HCT116 (cell line): ENCODE data around the gene VEPH1. TPM values are rescaled to one million over a fixed set of nuclear protein-coding genes. Genes with fewer than 3 reads are reported as not detected.
A peak's percentile ranks its signal among the peaks of the same experiment; 100 is the strongest.

Source experiments
- ATAC-seq: fragments of 200-7000 bp; cut with Tn5 transposase; 2 replicates; pipeline ENCODE4 v1.9.1; 2020; ENCODE audit warnings: mild to moderate bottlenecking, moderate library complexity
- BruUV-seq: library from RNA; stranded (reverse); fragments of 400-500 nt; replicated peaks from 2 replicates; lab custom pipeline; 2021; lab: Mats Ljungman, UMichigan
- CTCF ChIA-PET: fragments of 300-600 bp; sonication (Branson Sonifier 250); formaldehyde crosslinking; loops from one replicate; lab custom pipeline; 2021; ENCODE audit warnings: antibody characterized with exemption; lab: Charles Lee
- POLR2A ChIA-PET: fragments of 300-600, 350-600 bp; sonication (Branson Sonifier 250); formaldehyde crosslinking; loops from one replicate; lab custom pipeline; 2021; ENCODE audit warnings: antibody characterized with exemption; lab: Charles Lee
- RAD21 ChIA-PET, 2 experiments: fragments of 300-600 bp; sonication (Branson Sonifier 250); formaldehyde crosslinking; loops; one replicate each; lab custom pipeline; 2023; ENCODE audit warnings: low total read pairs in 2 of 2; ENCODE audit not compliant: uncharacterized antibody in 2 of 2, unreplicated experiment in 2 of 2, low non-redundant PET in 1 of 2; lab: Charles Lee
- DNase-seq: peaks from one replicate; pipeline ENCODE4 v3.0.0-alpha.2; 2010; ENCODE audit warnings: low read depth, low spot score
- H2AFZ ChIP-seq: fragments of 200-600 bp; shearing (Covaris generic), sonication (generic); 2 replicates; pipeline ENCODE4 v1.6.1; 2017; ENCODE audit warnings: low read depth, mixed run types, mixed read lengths, antibody characterized with exemption, low read length; ENCODE audit not compliant: poor library complexity, severe bottlenecking
- H3K27ac ChIP-seq: 2 replicates; pipeline ENCODE4 v1.5.1; 2012; ENCODE audit warnings: low read depth, low read length
- H3K27me3 ChIP-seq: fragments of 200-600 bp; sonication (generic); 2 replicates; pipeline ENCODE4 v1.6.1; 2016; ENCODE audit warnings: mixed run types, low read length, mixed read lengths; ENCODE audit not compliant: insufficient read depth
- H3K36me3 ChIP-seq, 2 experiments: fragments of 200-500 bp in 1 of 2; fragments of 200-600 bp in 1 of 2; sonication (Bioruptor generic) in 1 of 2; sonication (generic) in 1 of 2; 2 replicates each; pipeline versions ENCODE4 v1.5.1 to v1.6.1; 2014 to 2016; ENCODE audit warnings: low read length in 2 of 2, inconsistent platforms in 1 of 2, mixed read lengths in 1 of 2, mixed run types in 1 of 2; ENCODE audit not compliant: insufficient read depth in 2 of 2, control insufficient read depth in 1 of 2
- H3K4me1 ChIP-seq, 2 experiments: fragments of 200-600 bp in 1 of 2; sonication (generic) in 1 of 2; 2 replicates each; pipeline versions ENCODE4 v1.5.1 to v1.6.1; 2012 to 2017; ENCODE audit warnings: low read length in 2 of 2, inconsistent platforms in 1 of 2, mild to moderate bottlenecking in 1 of 2, mixed read lengths in 1 of 2, mixed run types in 1 of 2, moderate library complexity in 1 of 2; ENCODE audit not compliant: insufficient read depth in 2 of 2, control insufficient read depth in 1 of 2
- H3K4me2 ChIP-seq: fragments of 200-600 bp; sonication (generic); 2 replicates; pipeline ENCODE4 v1.6.1; 2017; ENCODE audit warnings: mixed run types, low read length, mixed read lengths
- H3K4me3 ChIP-seq, 2 experiments: fragments of 200-600 bp in 1 of 2; sonication (generic) in 1 of 2; replicated peaks in 1 of 2; 2 replicates each; pipeline ENCODE4 v1.5.1; 2011 to 2016; ENCODE audit warnings: low read length in 2 of 2, control low read depth in 1 of 2, low read depth in 1 of 2, mild to moderate bottlenecking in 1 of 2, mixed read lengths in 1 of 2, mixed run types in 1 of 2
- H3K79me2 ChIP-seq: fragments of 200-600 bp; sonication (generic); 2 replicates; pipeline ENCODE4 v1.6.1; 2017; ENCODE audit warnings: mild to moderate bottlenecking, mixed run types, low read length, moderate library complexity, mixed read lengths; ENCODE audit not compliant: insufficient read depth
- H3K9ac ChIP-seq: fragments of 200-600 bp; sonication (generic); 2 replicates; pipeline ENCODE4 v1.6.1; 2016; ENCODE audit warnings: low read length, mixed read lengths
- H3K9me2 ChIP-seq: fragments of 200-600 bp; sonication (generic), shearing (Covaris generic); 2 replicates; pipeline ENCODE4 v1.6.1; 2017; ENCODE audit warnings: mixed run types, mild to moderate bottlenecking, moderate library complexity; ENCODE audit not compliant: insufficient read depth
- H3K9me3 ChIP-seq, 2 experiments: fragments of 200-500 bp in 1 of 2; fragments of 200-600 bp in 1 of 2; sonication (Bioruptor generic) in 1 of 2; sonication (generic) in 1 of 2; 2 replicates each; pipeline ENCODE4 v1.6.1; 2014 to 2017; ENCODE audit warnings: low read length in 2 of 2, mixed read lengths in 2 of 2, inconsistent platforms in 1 of 2, low read depth in 1 of 2, mild to moderate bottlenecking in 1 of 2, mixed run types in 1 of 2, moderate library complexity in 1 of 2; ENCODE audit not compliant: control insufficient read depth in 1 of 2, insufficient read depth in 1 of 2
- H4K20me1 ChIP-seq: fragments of 200-600 bp; sonication (generic), shearing (Covaris generic); 2 replicates; pipeline ENCODE4 v1.6.1; 2017; ENCODE audit warnings: mixed run types, mild to moderate bottlenecking, moderate library complexity; ENCODE audit not compliant: insufficient read depth
- ATF3 ChIP-seq: IDR thresholded peaks from 2 replicates; pipeline ENCODE4 v1.6.1; 2012
- ELF1 ChIP-seq: IDR thresholded peaks from 2 replicates; pipeline ENCODE4 v1.6.1; 2012; ENCODE audit warnings: low read depth, borderline replicate concordance
- MAX ChIP-seq: IDR thresholded peaks from 2 replicates; pipeline ENCODE4 v1.6.1; 2012
- REST ChIP-seq: IDR thresholded peaks from 2 replicates; pipeline ENCODE4 v1.6.1; 2012; ENCODE audit warnings: low read depth
- SP1 ChIP-seq: IDR thresholded peaks from 2 replicates; pipeline ENCODE4 v1.6.1; 2012; ENCODE audit warnings: low read depth
- TCF7L2 ChIP-seq: IDR thresholded peaks from 2 replicates; pipeline ENCODE4 v1.7.0; 2011; ENCODE audit warnings: borderline replicate concordance, inconsistent platforms; ENCODE audit not compliant: insufficient read depth, insufficient read length; ENCODE audit errors: extremely low read depth
- YY1 ChIP-seq: IDR thresholded peaks from 2 replicates; pipeline ENCODE4 v1.6.1; 2011; ENCODE audit warnings: low read length, low read depth, moderate library complexity, mild to moderate bottlenecking; ENCODE audit not compliant: insufficient replicate concordance; ENCODE audit errors: extremely low read depth
- ZNF274 ChIP-seq: fragments of 200-500 bp; sonication (Bioruptor generic); IDR thresholded peaks from 2 replicates; pipeline ENCODE4 v1.6.1; 2014; ENCODE audit warnings: mild to moderate bottlenecking, low read depth, low read length, inconsistent platforms
- intact Hi-C: fragments of 100-400 bp; cut with micrococcal nuclease; formaldehyde crosslinking; loops from 2 replicates; pipeline ENCODE4 v1.10.0; 2022
- total RNA-seq: library from RNA; stranded (reverse); gene quantifications from one replicate; pipeline ENCODE4 v1.2.1, GENCODE V29; 2021; ENCODE audit not compliant: unreplicated experiment

The VEPH1 gene
- total RNA-seq, 1 experiment from 2014 or later = 4.9 TPM

GRCh38 chr3:157531301-157531660, 28.1 kb upstream of the VEPH1 start:
- H3K79me2 ChIP-seq = no peaks in the 10 kb centered on the region
- ChIA-PET CTCF (interaction anchor here (1.3 to 4.6 kb wide), 4 partner anchors 42 to 1260 kb away, joined by 3 to 103 read pairs (median 14); no protein-coding TSS in a partner anchor), POLR2A (no interaction called here), RAD21 (no interaction called here)
- H4K20me1 ChIP-seq = no peaks in the 10 kb centered on the region
- intact Hi-C loops = no loop called here
- H3K27ac ChIP-seq = no peak overlapping the region
- H3K4me1 ChIP-seq = peaks cover 0 to 7% of the 10 kb centered on the region in 2 experiments; a peak in 2 of 4 replicates
- ATAC-seq (no peak), DNase-seq (no peak)
- H3K9me2 ChIP-seq = no peaks in the 10 kb centered on the region
- no peaks in the 10 kb centered on the region for H3K9me3 ChIP-seq
- H2AFZ ChIP-seq = peak overlapping the region; percentile 95
- no TSS peak for BruUV-seq
- no peak overlapping the region for H3K4me2 ChIP-seq
- no peak overlapping the region for H3K4me3 ChIP-seq
- H3K9ac ChIP-seq = no peak overlapping the region
- TF ChIP-seq SP1 = no peak
- TF ChIP-seq TCF7L2 = no peak
- no peak for TF ChIP-seq YY1
- no peak for TF ChIP-seq MAX
- no peak for TF ChIP-seq REST
- TF ChIP-seq ELF1 = no peak
- no peak for TF ChIP-seq ZNF274
- TF ChIP-seq ATF3 = no peak
- H3K36me3 ChIP-seq = no peaks in the 10 kb centered on the region
- no peaks in the 10 kb centered on the region for H3K27me3 ChIP-seq
